ENCODE measurements around the gene HTR3D.

GRCh38 chr3:184003187-184003967, 28.2 kb upstream of the HTR3D start:
- TF ChIP-seq SMARCA5 (IDR thresholded peaks at IDR 0.05) (no peak), CBX8 (IDR thresholded peaks at IDR 0.05; ENCODE audit: borderline replicate concordance, extremely low read depth, low read depth, low read length, poor library complexity, severe bottlenecking) (no peak), CEBPB (tag; IDR thresholded peaks at IDR 0.05) (no peak)
